Endothelial cell of umbilical vein (primary cell): ENCODE measurements around the gene CCNJ.

ENCODE experiments used
- CTCF ChIP-seq, 2 donors: IDR thresholded peaks; 1 replicate in 1 of 2; 2 replicates in 1 of 2; pipeline ENCODE4 v1.5.1; 2011; ENCODE audit warnings: low read length in 2 of 2, mild to moderate bottlenecking in 2 of 2, moderate library complexity in 2 of 2, control low read depth in 1 of 2, inconsistent platforms in 1 of 2, low read depth in 1 of 2; ENCODE audit not compliant: insufficient read depth in 1 of 2; ENCODE audit errors: extremely low read depth in 1 of 2
- EZH2 ChIP-seq: IDR thresholded peaks from 2 replicates; pipeline ENCODE4 v1.6.1; 2012; ENCODE audit warnings: borderline replicate concordance, low read depth, mild to moderate bottlenecking, moderate library complexity, low read length, inconsistent platforms; ENCODE audit not compliant: severe bottlenecking
- GATA2 ChIP-seq: IDR thresholded peaks from 2 replicates; pipeline ENCODE4 v1.7.0; 2011; ENCODE audit warnings: low read depth, mild to moderate bottlenecking, moderate library complexity, mixed read lengths, low read length; ENCODE audit not compliant: insufficient read length, insufficient read depth
- JUN ChIP-seq: IDR thresholded peaks from 2 replicates; pipeline ENCODE4 v1.6.1; 2011; ENCODE audit warnings: borderline replicate concordance, low read depth; ENCODE audit not compliant: insufficient read length, insufficient read depth
- MAX ChIP-seq: IDR thresholded peaks from 2 replicates; pipeline ENCODE4 v1.6.1; 2011; ENCODE audit not compliant: insufficient read depth, insufficient read length
- POLR2A ChIP-seq: IDR thresholded peaks from 2 replicates; pipeline ENCODE4 v1.6.1; 2012; ENCODE audit warnings: low read depth, mild to moderate bottlenecking, control low read depth, low read length
- POLR2AphosphoS5 ChIP-seq: IDR thresholded peaks from 2 replicates; pipeline ENCODE4 v1.6.1; 2012; ENCODE audit warnings: low read depth, mild to moderate bottlenecking, control low read depth, low read length, moderate library complexity; ENCODE audit not compliant: insufficient read depth

- TF ChIP-seq CTCF (IDR thresholded peaks at IDR 0.05; ENCODE audit: extremely low read depth in 1 of 2, insufficient read depth in 1 of 2, low read depth in 1 of 2, low read length in 2 of 2) (no peak), POLR2A (no peak), GATA2 (no peak), POLR2AphosphoS5 (no peak), JUN (no peak), EZH2 (no peak), MAX (no peak)
Observed at GRCh38 chr10:95998255-95998784, 45.1 kb upstream of the CCNJ start.
